Pancreas (tissue), 10 donors: ENCODE data around the gene ARFGEF3. TPM values are rescaled to one million over a fixed set of nuclear protein-coding genes. Genes with fewer than 3 reads are reported as not detected.
A peak's percentile ranks its signal among the peaks of the same experiment; 100 is the strongest.

ENCODE experiments used
- ATAC-seq, 4 donors: fragments of 200-7000 bp; cut with Tn5 transposase; one replicate each; pipeline versions ENCODE4 v1.8.0 to v1.9.1; 2020; ENCODE audit warnings: mild to moderate bottlenecking in 4 of 4, moderate library complexity in 4 of 4
- DNase-seq, 6 donors: peaks; one replicate each; pipeline ENCODE4 v3.0.0-alpha.2; 2020
- FAIRE-seq: peaks from 2 replicates; lab custom pipeline; 2012; peaks lifted over from hg19 to GRCh38; lab: Jason Lieb, UNC
- H3K27ac ChIP-seq, 4 donors: fragments of 200-600 bp; sonication (generic); 1 replicate in 3 of 4; 2 replicates in 1 of 4; pipeline versions ENCODE4 v1.5.0 to v1.8.0; 2020
- H3K27me3 ChIP-seq, 4 donors: fragments of 200-600 bp; one replicate each; pipeline ENCODE4 v1.8.0; 2021
- H3K36me3 ChIP-seq, 3 donors: fragments of 200-600 bp; sonication (generic) in 1 of 3; one replicate each; pipeline versions ENCODE4 v1.5.0 to v1.8.0; 2020 to 2021
- H3K4me1 ChIP-seq, 3 donors: fragments of 200-600 bp; one replicate each; pipeline ENCODE4 v1.8.0; 2021
- H3K4me3 ChIP-seq, 4 donors: fragments of 200-600 bp; sonication (generic) in 2 of 4; one replicate each; pipeline versions ENCODE4 v1.5.0 to v1.8.0; 2020 to 2021
- H3K9me3 ChIP-seq, 4 donors: fragments of 200-600 bp; one replicate each; pipeline ENCODE4 v1.8.0; 2021
- CTCF ChIP-seq, 4 donors: fragments of 200-600 bp; sonication (generic) in 3 of 4; IDR thresholded peaks; one replicate each; pipeline versions ENCODE4 v1.5.0 to v1.8.0; 2021; ENCODE audit warnings: antibody characterized with exemption in 4 of 4
- WGBS, 2 donors: extraction: QIAGEN DNeasy Blood & Tissue Kit; methylation state at CpG; one replicate each; pipeline ENCODE4 v1.1.7; 2013; 5-methylcytosine and 5-hydroxymethylcytosine counted together
- intact Hi-C, 3 donors: fragments of 100-400 bp; cut with DNase I; formaldehyde crosslinking; loops; one replicate each; pipeline versions ENCODE4 v1.11.1 to v1.14.2; 2022
- polyA plus RNA-seq, 2 donors: library from polyadenylated mRNA; stranded (reverse); fragments of 200-250 nt; gene quantifications; one replicate each; pipeline ENCODE4 v1.2.3, GENCODE V29; 2013
- total RNA-seq, 6 donors: library from RNA; stranded (reverse); fragmentation: NEBNext Ultra II Directional in 4 of 6; extraction: Animal tissue kit (Norgen Biotek cat#: 25700) in 4 of 6; gene quantifications; one replicate each; pipeline versions ENCODE4 v1.2.1 to v1.2.4, GENCODE V29; 2021 to 2023
- donor health status: healthy with polysubstance abuse.
- donor health status: DM: no; HTN: no; CAD: no; lungs with moderate emphysema.
- donor health status: DM: no; HTN: no; CAD: no.
- donor health status: control.
- donor health status: control.
- donor health status: Bipolar disorder and iron deficiency.
- donor health status: DM: yes; HTN: yes; CAD: no.
- donor health status: DM: no; HTN: no; CAD: no.
- donor health status: DM: no; HTN: no; CAD: no.
- donor health status: DM: yes; HTN: yes; CAD: no.

Gene ARFGEF3
- total and polyA plus RNA-seq, 8 donors = 4.8 to 19.0 (median 15.7) TPM

GRCh38 chr6:138162111-138162954 lies 594 bp downstream of the ARFGEF3 start:
- Histone ChIP-seq H3K9me3 (no peaks in the 10 kb centered on the region), H3K27ac (peak overlapping the region; percentile 69 to 94 (median 88)), H3K4me1 (peaks cover 0 to 4% (median 0%) of the 10 kb centered on the region in 3 donors), H3K36me3 (no peaks in the 10 kb centered on the region), H3K27me3 (no peaks in the 10 kb centered on the region), H3K4me3 (peak overlapping the region; percentile 43 to 89 (median 66))
- WGBS, 2 donors = 2 to 3% methylated on average over 52 to 53 of the region's 53 CpGs
- peak; percentile 59 to 70 (median 64) for ATAC-seq
- TF ChIP-seq CTCF (IDR thresholded peaks at IDR 0.05) = no peak
- FAIRE-seq = no peak
- peak; percentile 32 to 79 (median 42) for DNase-seq
- intact Hi-C loops = loop anchor here in 1 of 3 donors (10.0 kb wide), 1 partner anchor 72 kb away; no protein-coding TSS in a partner anchor

- WGBS, 2 donors = 39 to 44% methylated on average over 5 of the region's 5 CpGs
- Histone ChIP-seq H3K4me1 (peaks cover 0 to 4% (median 0%) of the 10 kb centered on the region in 3 donors), H3K9me3 (no peaks in the 10 kb centered on the region), H3K27ac (peak overlapping the region in 2 of 4 donors; percentile 92 to 94), H3K36me3 (no peaks in the 10 kb centered on the region), H3K27me3 (no peaks in the 10 kb centered on the region), H3K4me3 (peak overlapping the region in 3 of 4 donors; percentile 57 to 89 (median 76))
- intact Hi-C loops = loop anchor here in 1 of 3 donors (10.0 kb wide), 1 partner anchor 72 kb away; no protein-coding TSS in a partner anchor
- TF ChIP-seq CTCF (IDR thresholded peaks at IDR 0.05) = no peak
- FAIRE-seq (no peak), DNase-seq (no peak), ATAC-seq (peak in 1 of 4 donors; percentile 2)
These were observed 1.3 kb downstream of the ARFGEF3 start for GRCh38 chr6:138162955-138163575.

DNA sequence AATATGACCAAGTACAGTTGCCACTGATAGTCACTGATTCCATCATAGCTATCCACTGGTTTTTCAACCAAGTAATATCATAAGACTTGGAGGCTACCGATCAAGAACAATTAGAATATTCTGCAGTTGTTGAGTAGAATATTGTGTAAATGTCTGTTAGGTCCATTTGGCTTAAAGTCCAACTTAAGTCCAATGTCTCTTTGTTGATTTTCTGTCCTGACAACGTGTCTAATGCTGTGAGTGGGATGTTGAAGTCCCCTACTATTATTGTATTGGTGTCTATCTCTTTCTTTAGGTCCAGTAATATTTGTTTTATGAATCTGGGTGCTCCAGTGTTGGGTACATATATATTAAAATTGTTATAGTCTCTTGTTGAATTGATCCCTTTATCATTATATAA lies 13.9 kb downstream of the ARFGEF3 start:
- ATAC-seq (no peak), FAIRE-seq (no peak), DNase-seq (no peak)
- no peak for TF ChIP-seq CTCF (IDR thresholded peaks at IDR 0.05)
- Histone ChIP-seq H3K27me3 (no peaks in the 10 kb centered on the region), H3K4me3 (no peak overlapping the region), H3K9me3 (no peaks in the 10 kb centered on the region), H3K4me1 (peaks cover 0 to 4% (median 0%) of the 10 kb centered on the region in 3 donors), H3K36me3 (peaks cover 0 to 8% (median 0%) of the 10 kb centered on the region in 3 donors), H3K27ac (no peak overlapping the region)
- WGBS, 2 donors = 85 to 97% methylated on average over 2 of the region's 2 CpGs
- intact Hi-C loops = no loop called here

- H3K9me3 ChIP-seq = no peaks in the 10 kb centered on the region
- H3K4me1 ChIP-seq = peaks cover 0 to 4% (median 0%) of the 10 kb centered on the region in 3 donors
- no peak for ATAC-seq
- no peak for FAIRE-seq
- TF ChIP-seq CTCF (IDR thresholded peaks at IDR 0.05) = no peak
- H3K4me3 ChIP-seq = no peak overlapping the region
- WGBS, 2 donors = 97% methylated on average over 2 of the region's 2 CpGs
- H3K27me3 ChIP-seq = no peaks in the 10 kb centered on the region
- H3K27ac ChIP-seq = no peak overlapping the region
- no peaks in the 10 kb centered on the region for H3K36me3 ChIP-seq
- no peak for DNase-seq
- intact Hi-C loops = no loop called here
These were observed 15.0 kb downstream of the ARFGEF3 start for GRCh38 chr6:138176652-138177232.
